Measurements from ENCODE around the gene GALM. TPM values are rescaled to one million over a fixed set of nuclear protein-coding genes. Genes with fewer than 3 reads are reported as not detected.

The GALM gene
- total RNA-seq, 1 experiment from 2014 or later: 20.5 TPM

GRCh38 chr2:38750011-38750890, 84.3 kb downstream of the GALM start:
- Histone ChIP-seq H3K4me1 (ENCODE audit: control insufficient read depth, insufficient read depth, low read length) (peaks cover 38% of the 10 kb centered on the region), H3K9me3 (ENCODE audit: control insufficient read depth, insufficient read depth, low read depth, low read length) (no peaks in the 10 kb centered on the region), H3K27ac (ENCODE audit: low read length) (peak overlapping the region; percentile 98), H3K36me3 (ENCODE audit: control insufficient read depth, insufficient read depth, low read length) (peaks cover 51% of the 10 kb centered on the region), H3K4me3 (ENCODE audit: low read depth in 2 of 2, low read length in 2 of 2) (peak overlapping the region; percentile 98 to 100), H3K27me3 (ENCODE audit: control insufficient read depth, insufficient read depth, low read length) (no peaks in the 10 kb centered on the region)
- no TSS peak for BruUV-seq (replicated peaks)
- POLR2A ChIA-PET: interaction anchor here (0.6 to 2.4 kb wide), 6 partner anchors 12 to 163 kb away, joined by 3 to 15 read pairs (median 5); partner anchors contain the start of genes DHX57 and MORN2
- no peak for TF ChIP-seq TCF7L2 (IDR thresholded peaks at IDR 0.05; ENCODE audit: low read depth, low read length)
- DNase-seq (ENCODE audit: low read depth, low spot score) (no peak), ATAC-seq (peak; percentile 49)
- intact Hi-C loops (cut with micrococcal nuclease; ENCODE audit: unreplicated experiment): no loop called here
- CTCF ChIA-PET: no interaction called here
- in situ Hi-C loops (cut with HindIII; ENCODE audit: low pct_unique_long_range_greater_than_20kb, low sequenced_read_pairs): no loop called here

GRCh38 chr2:38750891-38751595, 85.1 kb downstream of the GALM start, which contains the start of gene SRSF7:
Gene SRSF7, minus strand, starts transcription at chr2:38751361. Its CDS starts 105 bp downstream, at chr2:38751256.
- Histone ChIP-seq H3K4me3 (ENCODE audit: low read depth in 2 of 2, low read length in 2 of 2) (peak within 1 kb of the TSS; percentile 98 to 100), H3K27me3 (ENCODE audit: control insufficient read depth, insufficient read depth, low read length) (no peaks in the 10 kb centered on the region), H3K36me3 (ENCODE audit: control insufficient read depth, insufficient read depth, low read length) (peaks cover 45% of the 10 kb centered on the region), H3K27ac (ENCODE audit: low read length) (peak within 1 kb of the TSS; percentile 98), H3K9me3 (ENCODE audit: control insufficient read depth, insufficient read depth, low read depth, low read length) (no peaks in the 10 kb centered on the region), H3K4me1 (ENCODE audit: control insufficient read depth, insufficient read depth, low read length) (peaks cover 36% of the 10 kb centered on the region)
- in situ Hi-C loops (cut with HindIII; ENCODE audit: low pct_unique_long_range_greater_than_20kb, low sequenced_read_pairs) (no loop called here), intact Hi-C loops (cut with micrococcal nuclease; ENCODE audit: unreplicated experiment) (no loop called here)
- POLR2A ChIA-PET: interaction anchor here (0.5 to 2.4 kb wide), 32 partner anchors 9 to 1729 kb away, joined by 3 to 15 read pairs (median 4); partner anchors contain the start of genes DHX57 and MORN2
- DNase-seq (ENCODE audit: low read depth, low spot score) (peak; percentile 97), ATAC-seq (peak; percentile 94)
- no TSS peak for BruUV-seq (replicated peaks)
- TF ChIP-seq SIN3A (IDR thresholded peaks at IDR 0.05; ENCODE audit: borderline replicate concordance, insufficient read depth, low read depth, low read length): peak; percentile 94; the same call in 1 of the 2 replicates
- peak; percentile 90 for TF ChIP-seq TCF7L2 (IDR thresholded peaks at IDR 0.05; ENCODE audit: low read depth, low read length)
- peak; percentile 100 for TF ChIP-seq POLR2AphosphoS5 (IDR thresholded peaks at IDR 0.05; ENCODE audit: low read depth, low read length)
- TF ChIP-seq REST (IDR thresholded peaks at IDR 0.05; ENCODE audit: insufficient read depth in 1 of 2, low read depth in 2 of 2, low read length in 1 of 2): peak in 1 of 2 experiments; percentile 76; a peak in 2 of 4 replicates
- no peak for TF ChIP-seq CTCF (IDR thresholded peaks at IDR 0.05)
- CTCF ChIA-PET: no interaction called here
